Brain microvascular endothelial cell (primary cell): ENCODE data around the gene ZBED4.

Experiments used
- DNase-seq: peaks from one replicate; pipeline ENCODE4 v3.0.0-alpha.2; 2020
- H3K27ac ChIP-seq: fragments of 250-450 bp; sonication (Bioruptor Pico); 2 replicates; pipeline ENCODE4 v1.5.1; 2020; ENCODE audit warnings: mild to moderate bottlenecking, moderate library complexity
- H3K27me3 ChIP-seq: fragments of 250-450 bp; sonication (Bioruptor Pico); replicated peaks from 2 replicates; pipeline ENCODE4 v1.5.1; 2020; ENCODE audit warnings: mild to moderate bottlenecking
- H3K36me3 ChIP-seq: fragments of 250-450 bp; sonication (Bioruptor Pico); replicated peaks from 2 replicates; pipeline ENCODE4 v1.5.1; 2020; ENCODE audit warnings: mild to moderate bottlenecking
- H3K4me3 ChIP-seq: 2 replicates; pipeline ENCODE4 v1.5.1; 2011; ENCODE audit warnings: low read depth, mild to moderate bottlenecking, control low read depth, low read length, moderate library complexity
- in situ Hi-C: cut with HindIII; loops from 2 replicates; pipeline ENCODE4 v1.10.0; 2017; ENCODE audit warnings: low sequenced_read_pairs, low pct_ligation_motif_present
- TF ChIP-seq, protein P1 (sequence below): IDR thresholded peaks from 2 replicates; pipeline ENCODE4 v1.5.1; 2011; ENCODE audit warnings: low read depth, mild to moderate bottlenecking, moderate library complexity, low read length, control low read depth, inconsistent platforms; ENCODE audit errors: missing control alignments

Gene ZBED4

DNA sequence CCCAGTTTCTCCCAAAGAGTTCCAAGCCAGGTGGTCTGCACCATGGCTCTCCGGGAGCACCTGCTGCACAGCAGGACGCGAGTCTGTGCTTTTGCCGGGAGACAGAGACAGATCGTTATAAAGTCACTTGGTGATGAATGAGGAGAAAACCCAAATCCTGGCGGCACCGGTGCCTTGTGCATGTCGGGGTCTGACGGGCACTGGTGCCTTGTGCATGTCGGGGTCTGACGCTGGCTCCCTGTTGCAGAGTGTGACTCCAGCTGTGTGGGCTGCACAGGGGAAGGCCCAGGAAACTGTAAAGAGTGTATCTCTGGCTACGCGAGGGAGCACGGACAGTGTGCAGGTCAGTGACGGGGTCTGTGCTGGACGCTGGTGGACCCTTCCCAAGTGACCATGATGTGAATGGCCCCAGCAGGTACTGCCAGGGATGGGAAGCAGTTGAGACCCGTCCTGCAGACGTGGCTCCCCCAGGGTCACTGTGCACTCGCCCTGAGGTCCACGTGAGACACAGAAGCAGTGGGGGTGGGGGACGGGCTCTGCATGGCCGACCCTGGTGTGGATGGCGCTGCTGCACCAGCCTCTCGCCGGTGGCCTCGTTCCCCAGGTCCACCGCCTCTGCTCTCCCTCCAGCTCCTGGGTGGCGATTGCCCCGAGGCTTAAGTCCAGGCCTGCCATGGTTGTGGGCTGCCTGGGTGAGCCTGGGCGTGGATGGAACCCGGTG is 70.6 kb downstream of the ZBED4 start:
- TF ChIP-seq, protein P1, sequence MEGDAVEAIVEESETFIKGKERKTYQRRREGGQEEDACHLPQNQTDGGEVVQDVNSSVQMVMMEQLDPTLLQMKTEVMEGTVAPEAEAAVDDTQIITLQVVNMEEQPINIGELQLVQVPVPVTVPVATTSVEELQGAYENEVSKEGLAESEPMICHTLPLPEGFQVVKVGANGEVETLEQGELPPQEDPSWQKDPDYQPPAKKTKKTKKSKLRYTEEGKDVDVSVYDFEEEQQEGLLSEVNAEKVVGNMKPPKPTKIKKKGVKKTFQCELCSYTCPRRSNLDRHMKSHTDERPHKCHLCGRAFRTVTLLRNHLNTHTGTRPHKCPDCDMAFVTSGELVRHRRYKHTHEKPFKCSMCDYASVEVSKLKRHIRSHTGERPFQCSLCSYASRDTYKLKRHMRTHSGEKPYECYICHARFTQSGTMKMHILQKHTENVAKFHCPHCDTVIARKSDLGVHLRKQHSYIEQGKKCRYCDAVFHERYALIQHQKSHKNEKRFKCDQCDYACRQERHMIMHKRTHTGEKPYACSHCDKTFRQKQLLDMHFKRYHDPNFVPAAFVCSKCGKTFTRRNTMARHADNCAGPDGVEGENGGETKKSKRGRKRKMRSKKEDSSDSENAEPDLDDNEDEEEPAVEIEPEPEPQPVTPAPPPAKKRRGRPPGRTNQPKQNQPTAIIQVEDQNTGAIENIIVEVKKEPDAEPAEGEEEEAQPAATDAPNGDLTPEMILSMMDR, result no peak
- Histone ChIP-seq H3K36me3 (peaks cover 14% of the 10 kb centered on the region), H3K27me3 (no peaks in the 10 kb centered on the region), H3K4me3 (no peak overlapping the region), H3K27ac (no peak overlapping the region)
- DNase-seq, result no peak
- in situ Hi-C loops, result no loop called here

DNA sequence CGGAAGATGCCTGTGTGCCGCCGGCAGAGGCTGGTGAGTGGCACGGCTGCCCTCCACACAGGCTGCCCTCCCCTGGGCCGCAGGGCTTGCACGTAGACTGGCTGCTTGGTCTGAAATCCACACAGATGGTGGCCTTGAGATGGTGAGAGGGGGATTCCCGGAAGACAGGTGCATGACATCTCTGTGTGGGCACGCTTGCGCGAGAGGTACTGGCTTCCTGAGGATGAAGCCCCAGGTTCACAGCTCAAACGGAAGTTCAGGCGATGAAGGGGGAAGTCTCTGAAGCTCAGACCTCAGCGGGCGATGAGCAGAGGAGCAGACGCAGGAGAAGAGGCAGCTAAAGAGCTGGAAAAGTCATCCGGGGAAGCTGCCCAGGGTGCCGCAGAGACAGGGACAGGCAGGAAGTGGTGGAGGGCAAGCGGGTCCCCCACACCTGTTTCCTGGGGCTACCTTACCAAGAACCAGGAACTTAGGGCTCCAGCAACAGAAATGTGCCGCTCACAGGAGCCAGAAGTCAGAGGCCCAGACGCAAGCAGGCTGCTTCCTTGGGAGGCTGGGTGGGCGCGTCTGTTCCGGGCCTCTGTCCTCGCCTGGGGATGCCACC is 72.0 kb downstream of the ZBED4 start:
- Histone ChIP-seq H3K27me3 (no peaks in the 10 kb centered on the region), H3K4me3 (no peak overlapping the region), H3K27ac (no peak overlapping the region), H3K36me3 (peaks cover 10% of the 10 kb centered on the region)
- no peak for DNase-seq
- in situ Hi-C loops, result no loop called here
- TF ChIP-seq, protein P1, result no peak

DNA sequence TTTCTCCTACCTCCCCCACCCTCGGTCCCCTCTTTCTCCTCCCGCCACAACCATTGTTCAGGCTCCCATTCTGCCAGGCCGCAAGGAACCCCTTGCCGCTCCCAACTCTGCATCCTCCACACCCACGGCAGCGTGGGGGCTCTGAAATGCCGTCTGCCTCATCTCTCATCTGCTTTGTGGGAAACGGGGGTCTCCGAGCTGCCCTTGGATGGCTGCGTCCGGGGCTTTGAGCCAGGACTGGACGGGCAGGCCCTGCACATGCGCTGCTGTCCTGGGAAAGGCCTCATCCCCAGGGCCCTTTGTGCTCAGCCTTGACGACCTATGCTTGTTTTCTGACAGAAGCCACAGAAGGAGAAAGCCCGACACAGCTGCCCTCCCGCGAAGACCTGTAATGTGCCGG is 73.3 kb downstream of the ZBED4 start:
- H3K36me3 ChIP-seq, result peaks cover 8% of the 10 kb centered on the region
- no peaks in the 10 kb centered on the region for H3K27me3 ChIP-seq
- in situ Hi-C loops, result no loop called here
- DNase-seq, result no peak
- H3K4me3 ChIP-seq, result no peak overlapping the region
- TF ChIP-seq, protein P1, result no peak
- no peak overlapping the region for H3K27ac ChIP-seq

DNA sequence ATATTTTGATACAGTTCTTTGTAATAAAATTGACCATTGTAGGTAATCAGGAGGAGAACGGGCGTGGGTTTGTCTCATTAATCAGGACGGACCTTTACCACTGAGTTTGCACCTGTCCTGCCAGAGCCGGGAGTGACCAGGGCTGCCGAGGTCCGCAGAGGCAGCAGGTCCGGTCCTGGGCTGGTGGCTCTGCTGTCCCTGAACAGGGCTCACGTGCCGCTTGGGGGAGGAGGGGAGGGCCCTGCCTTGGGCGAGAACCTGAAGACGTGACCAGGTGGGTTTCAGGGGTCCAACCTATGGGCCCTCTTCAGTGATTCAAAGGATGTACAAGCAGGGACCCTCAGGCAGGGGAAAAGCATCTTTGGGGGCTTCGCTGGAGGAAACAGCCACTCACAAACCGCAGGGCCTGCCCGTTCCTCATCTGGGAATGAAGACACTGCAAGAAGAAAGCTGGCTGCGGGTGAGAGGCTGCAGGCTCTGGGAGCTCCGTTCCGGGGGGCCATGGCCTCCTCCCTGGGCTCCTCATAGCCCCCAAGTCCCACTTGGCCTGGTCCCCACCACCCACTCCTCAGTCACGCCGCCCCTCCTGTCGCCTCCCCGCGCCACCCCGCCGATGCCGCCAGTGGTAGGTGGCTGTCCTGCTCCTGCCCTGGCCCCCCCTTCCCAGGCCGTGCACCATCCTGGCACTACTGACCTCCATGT is 74.0 kb downstream of the ZBED4 start:
- in situ Hi-C loops, result no loop called here
- TF ChIP-seq, protein P1, result no peak

DNA sequence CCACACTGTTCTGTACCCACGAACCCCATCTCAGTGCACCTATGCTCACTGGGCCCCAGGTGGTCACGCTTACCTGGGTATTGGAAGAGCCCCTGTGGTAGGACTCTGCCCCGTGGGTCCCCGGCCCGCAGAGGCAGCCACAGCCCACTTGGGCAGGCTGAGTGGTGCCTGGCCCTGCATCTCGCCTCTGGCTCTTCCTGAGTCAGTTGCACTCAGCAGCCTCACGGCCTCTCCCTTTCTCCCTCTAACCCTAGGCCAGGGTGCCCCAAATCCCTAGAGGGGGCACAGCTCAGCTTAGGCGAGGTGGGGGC is 74.5 kb downstream of the ZBED4 start:
- no peak overlapping the region for H3K27ac ChIP-seq
- DNase-seq, result no peak
- TF ChIP-seq, protein P1, result no peak
- H3K36me3 ChIP-seq, result peaks cover 8% of the 10 kb centered on the region
- in situ Hi-C loops, result no loop called here
- H3K4me3 ChIP-seq, result no peak overlapping the region
- H3K27me3 ChIP-seq, result no peaks in the 10 kb centered on the region

More for the DNA sequence above, 74.0 kb downstream of the ZBED4 start:
- peaks cover 8% of the 10 kb centered on the region for H3K36me3 ChIP-seq
- no peak for DNase-seq
- no peak overlapping the region for H3K4me3 ChIP-seq
- H3K27me3 ChIP-seq, result no peaks in the 10 kb centered on the region
- no peak overlapping the region for H3K27ac ChIP-seq
